ENCODE results near the gene USHBP1. TPM values are rescaled to one million over a fixed set of nuclear protein-coding genes. Genes with fewer than 3 reads are reported as not detected.

Gene USHBP1
- 1 to 10 TPM; 4.8 to 8.0 (median 7.6) TPM for polyA plus RNA-seq (ENCODE audit: insufficient read length in 4 of 4)

- DNase-seq (ENCODE audit: low read depth in 4 of 4, low spot score in 2 of 4) = no peak
Observed at GRCh38 chr19:17264641-17264979, at the start of gene USHBP1. Gene USHBP1 (minus strand): TSS chr19:17264745. CDS start chr19:17264299, 446 bp downstream.

GRCh38 chr19:17314007-17314593 lies 49.6 kb upstream of the USHBP1 start:
- no peak for DNase-seq (ENCODE audit: low read depth in 4 of 4, low spot score in 2 of 4)

DNA sequence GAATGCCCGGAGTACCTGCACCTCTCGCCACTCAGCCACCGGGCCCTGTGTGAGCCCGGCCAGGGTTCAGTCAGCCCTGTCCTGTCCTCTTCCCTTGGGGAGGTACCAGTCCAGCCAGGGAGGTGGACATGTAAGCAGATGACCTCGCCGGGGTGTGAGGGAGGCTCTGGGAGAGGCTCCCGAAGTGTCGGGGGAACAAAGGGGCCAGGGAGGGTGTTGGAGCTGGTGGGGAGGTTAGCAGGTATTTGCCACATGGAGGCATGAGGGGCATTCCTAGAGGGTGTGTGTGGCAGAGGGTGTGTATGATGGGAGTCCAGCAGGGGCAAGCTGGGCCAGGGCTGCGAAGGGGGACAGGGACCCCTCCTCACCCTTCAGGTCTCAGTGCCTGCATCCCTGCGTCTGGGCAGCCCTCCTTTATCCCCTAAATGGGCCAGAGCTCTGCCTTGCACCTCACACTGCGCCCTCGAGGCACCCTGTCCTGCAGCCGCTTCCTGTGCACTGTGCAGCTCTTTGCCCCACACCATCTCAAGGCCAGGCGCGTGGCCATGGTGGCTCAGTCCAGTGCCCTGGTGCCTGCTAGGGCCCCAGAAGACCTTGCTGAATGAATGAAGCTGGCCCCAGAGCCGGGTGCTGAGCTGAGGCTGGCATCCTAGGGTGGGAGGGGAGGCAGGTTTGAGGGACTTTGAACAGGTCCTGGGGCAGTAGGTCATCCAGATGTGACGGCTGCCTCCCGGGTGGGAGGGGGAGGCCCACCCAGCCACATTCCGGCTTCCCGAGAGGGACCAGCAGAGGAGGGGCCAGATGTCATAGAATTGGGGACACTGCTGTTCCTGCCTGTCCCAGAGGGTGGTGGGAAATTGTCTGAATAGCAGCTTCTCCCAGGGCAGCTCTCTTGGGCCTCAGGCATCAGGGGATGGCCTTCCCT lies 47.9 kb upstream of the USHBP1 start:
- no peak for DNase-seq (ENCODE audit: low read depth in 4 of 4, low spot score in 2 of 4)

DNA sequence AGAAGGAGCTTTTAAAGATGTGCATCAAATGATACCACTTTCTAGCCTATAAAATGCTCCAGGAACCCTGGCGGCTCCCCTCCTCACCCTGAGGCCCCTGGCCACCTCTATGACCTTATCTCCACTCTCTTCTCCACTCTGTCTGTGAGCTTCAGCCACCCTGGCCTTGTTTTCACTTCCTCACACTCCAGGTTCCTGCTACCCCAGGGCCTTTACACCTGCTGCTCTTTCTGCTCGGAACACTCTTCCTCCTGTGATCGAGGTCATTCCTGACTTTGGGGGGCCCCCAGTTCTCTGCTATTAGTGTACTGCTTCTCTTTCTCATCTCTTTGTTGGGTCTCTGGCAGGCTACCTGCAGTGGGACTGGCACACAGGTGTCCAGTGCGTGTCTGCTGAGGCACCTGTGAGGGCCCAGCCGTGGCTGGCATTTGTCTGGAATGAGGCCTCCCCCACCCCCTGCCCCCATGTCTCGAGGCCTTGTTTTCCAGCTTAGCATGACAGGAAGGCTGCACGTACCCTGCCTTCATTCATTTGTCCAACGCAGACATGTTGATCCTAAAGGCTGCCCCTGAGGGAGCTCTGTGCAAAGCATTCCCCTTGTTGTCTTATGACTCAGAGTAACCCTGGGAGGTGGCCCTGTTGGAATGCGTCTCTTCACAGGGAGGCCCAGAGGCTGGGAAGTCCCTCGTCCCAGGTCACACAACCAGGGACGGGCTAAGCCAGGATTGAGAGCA lies 47.1 kb upstream of the USHBP1 start:
- DNase-seq (ENCODE audit: low read depth in 4 of 4, low spot score in 2 of 4) = no peak

DNA sequence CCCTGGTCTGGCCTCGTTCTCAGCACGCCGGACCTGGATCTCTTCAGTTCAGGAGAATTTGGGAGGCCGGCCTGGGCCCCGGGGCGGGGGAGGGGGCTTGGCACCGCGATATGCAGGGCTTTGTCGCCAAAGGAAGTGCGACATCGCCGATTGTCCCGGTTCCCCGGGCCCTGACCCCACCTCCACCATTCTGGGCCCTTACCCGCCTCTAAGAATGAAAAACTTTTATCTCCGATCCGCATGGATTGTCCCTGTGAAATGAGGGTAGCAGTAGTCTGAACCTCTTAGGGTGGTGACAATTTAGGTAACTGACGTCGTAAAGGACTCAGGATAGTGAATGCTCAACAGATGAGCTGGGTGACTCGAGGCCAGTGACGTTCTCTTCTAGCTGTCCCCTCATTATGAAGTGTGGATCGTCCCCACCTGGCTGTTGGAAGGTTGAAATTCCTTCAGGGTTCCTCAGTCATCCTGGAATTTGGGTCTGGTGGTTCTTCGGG lies 45.5 kb upstream of the USHBP1 start:
- no peak for DNase-seq (ENCODE audit: low read depth in 4 of 4, low spot score in 2 of 4)

GRCh38 chr19:17309198-17309964 lies 44.8 kb upstream of the USHBP1 start, which contains the start of gene DDA1:
Gene DDA1 (plus strand): TSS chr19:17309563. CDS start chr19:17309655, 92 bp downstream.
- DNase-seq (ENCODE audit: low read depth in 4 of 4, low spot score in 2 of 4) = peak; percentile 89 to 100 (median 98)

GRCh38 chr19:17307876-17308377 lies 43.4 kb upstream of the USHBP1 start:
- no peak for DNase-seq (ENCODE audit: low read depth in 4 of 4, low spot score in 2 of 4)

DNA sequence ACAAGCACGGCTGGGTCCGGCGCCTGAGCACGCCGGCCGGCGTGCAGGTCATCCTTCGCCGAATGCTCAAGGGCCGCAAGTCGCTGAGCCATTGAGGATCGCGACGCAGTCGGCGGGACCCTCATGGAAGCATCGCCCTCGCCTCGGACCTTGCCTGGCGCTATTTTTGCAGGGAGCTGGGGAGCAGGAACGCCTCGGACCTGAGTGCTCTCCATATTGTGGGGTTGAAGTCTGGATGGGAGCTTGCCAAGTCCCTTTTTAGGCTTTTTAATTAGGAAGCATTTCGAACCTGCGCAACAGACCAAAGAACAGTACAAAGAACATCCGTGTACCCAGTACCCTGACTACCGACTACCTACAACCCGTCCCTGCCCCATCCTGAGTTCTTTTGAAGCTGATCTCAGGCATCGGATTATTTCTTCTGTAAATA lies 41.8 kb upstream of the USHBP1 start:
- no peak for DNase-seq (ENCODE audit: low read depth in 4 of 4, low spot score in 2 of 4)

DNA sequence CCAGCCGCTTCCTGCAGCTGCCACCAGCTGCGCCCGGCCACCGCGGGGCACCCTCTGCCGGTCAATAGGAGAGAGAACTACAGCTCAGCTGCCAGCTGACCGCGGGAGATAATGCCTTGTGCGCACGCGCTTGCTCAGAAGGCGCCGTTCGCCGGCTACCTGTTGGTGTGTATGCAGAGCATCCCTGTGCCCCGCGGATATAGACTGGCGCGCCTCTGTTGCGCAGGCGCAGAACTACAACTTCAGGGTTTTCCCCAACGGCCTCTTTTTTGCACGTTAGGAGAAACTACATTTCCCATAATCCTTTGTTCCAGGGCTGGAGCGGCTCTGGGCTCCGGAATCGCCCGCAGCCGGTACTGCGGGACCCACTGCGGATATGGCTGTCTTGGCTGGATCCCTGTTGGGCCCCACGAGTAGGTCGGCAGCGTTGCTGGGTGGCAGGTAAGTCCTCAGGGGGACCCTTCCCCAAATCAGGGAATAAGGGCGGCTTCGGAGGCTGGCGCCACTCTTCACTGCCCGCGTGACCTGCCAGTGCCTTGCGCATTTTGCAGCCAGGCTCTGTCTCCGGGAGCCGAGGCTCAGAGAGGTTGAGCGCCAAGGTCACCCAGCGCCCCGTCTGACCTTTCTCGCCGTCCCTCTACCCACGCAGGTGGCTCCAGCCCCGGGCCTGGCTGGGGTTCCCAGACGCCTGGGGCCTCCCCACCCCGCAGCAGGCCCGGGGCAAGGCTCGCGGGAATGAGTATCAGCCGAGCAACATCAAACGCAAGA lies 41.2 kb upstream of the USHBP1 start, which contains the start of gene MRPL34:
Gene MRPL34, plus strand, starts transcription at position 356 of the 768 bp plus-strand sequence. Its CDS starts 21 bp downstream, at position 377.
- peak; percentile 90 to 97 (median 93) for DNase-seq (ENCODE audit: low read depth in 4 of 4, low spot score in 2 of 4)

GRCh38 chr19:17305216-17305516 lies 40.6 kb upstream of the USHBP1 start:
- no peak for DNase-seq (ENCODE audit: low read depth in 4 of 4, low spot score in 2 of 4)

DNA sequence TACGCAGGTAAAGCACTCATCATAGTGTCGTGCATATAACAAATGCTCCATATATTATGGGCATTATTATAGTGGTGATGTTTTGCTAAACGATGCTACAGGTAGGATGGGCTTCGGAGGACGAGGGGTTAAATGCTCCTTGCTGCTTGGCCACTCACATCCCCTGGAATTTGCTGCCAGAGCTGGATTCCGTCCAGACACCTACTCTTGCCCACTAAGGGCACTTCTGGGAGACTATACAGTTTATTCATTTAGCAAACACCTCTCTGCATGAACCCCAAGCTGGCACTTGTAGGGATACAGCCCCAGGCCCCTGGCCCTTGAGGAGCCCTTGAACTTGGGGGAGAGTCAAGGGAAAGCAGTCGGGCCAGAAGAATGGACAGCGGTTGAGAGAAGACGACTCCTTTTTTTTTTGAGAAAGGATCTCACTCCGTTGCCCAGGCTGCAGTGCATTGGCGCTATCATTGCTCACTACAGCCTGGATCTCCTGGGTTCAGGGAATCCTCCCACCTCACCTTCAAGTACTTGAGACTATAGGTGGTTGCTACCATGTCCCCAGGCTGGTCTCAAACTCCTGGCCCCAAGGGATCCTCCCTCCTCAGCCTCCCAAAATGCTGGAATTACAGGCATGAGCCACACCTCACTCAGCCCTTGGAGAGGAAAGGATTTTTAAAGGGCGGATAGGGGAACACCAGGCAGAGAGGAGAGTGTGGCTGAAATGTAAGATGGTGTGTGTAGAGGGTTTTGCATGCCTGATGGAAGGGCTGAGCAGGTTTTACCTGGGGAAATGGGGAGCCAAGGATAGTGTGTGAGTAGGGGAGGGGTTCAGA lies 40.1 kb upstream of the USHBP1 start:
- no peak for DNase-seq (ENCODE audit: low read depth in 4 of 4, low spot score in 2 of 4)

DNA sequence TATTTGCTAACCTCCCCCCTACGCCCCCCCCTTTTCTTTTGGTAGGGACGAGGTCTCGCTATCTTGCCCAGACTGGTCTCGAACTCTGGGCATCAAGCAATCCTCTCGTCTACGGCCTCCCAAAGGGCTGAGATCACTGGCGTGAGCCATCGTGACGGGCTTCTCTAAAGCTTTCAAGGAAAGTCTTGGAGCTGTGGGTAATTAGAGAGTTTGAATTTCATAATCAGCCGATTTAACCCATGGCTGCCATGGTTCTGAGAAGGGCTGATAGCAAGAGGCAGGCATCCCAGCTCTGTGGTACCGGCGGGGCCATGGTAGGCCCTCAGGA lies 39.4 kb upstream of the USHBP1 start:
- no peak for DNase-seq (ENCODE audit: low read depth in 4 of 4, low spot score in 2 of 4)

- DNase-seq (ENCODE audit: low read depth in 4 of 4, low spot score in 2 of 4) = peak; percentile 62 to 92 (median 84)
Observed at GRCh38 chr19:17303167-17303939, 38.8 kb upstream of the USHBP1 start, which contains the start of gene ABHD8. Gene ABHD8 (minus strand): TSS chr19:17303425. CDS start chr19:17301616, 1,809 bp downstream.

- no peak for DNase-seq (ENCODE audit: low read depth in 4 of 4, low spot score in 2 of 4)
Observed at GRCh38 chr19:17302391-17303166, 38.0 kb upstream of the USHBP1 start.

- DNase-seq (ENCODE audit: low read depth in 4 of 4, low spot score in 2 of 4) = no peak
Observed at GRCh38 chr19:17300992-17301619, 36.6 kb upstream of the USHBP1 start.

- no peak for DNase-seq (ENCODE audit: low read depth in 4 of 4, low spot score in 2 of 4)
Observed at GRCh38 chr19:17296976-17297375, 32.4 kb upstream of the USHBP1 start.
